Keratinocyte (primary cell): ENCODE measurements around the gene TSHZ2. TPM values are rescaled to one million over a fixed set of nuclear protein-coding genes. Genes with fewer than 3 reads are reported as not detected.

ENCODE experiments used
- DNase-seq: peaks from one replicate; pipeline ENCODE4 v3.0.0-alpha.2; 2011; ENCODE audit warnings: low read depth, missing footprints, low spot score
- FAIRE-seq: peaks from 2 replicates; lab custom pipeline; 2011; peaks lifted over from hg19 to GRCh38; lab: Jason Lieb, UNC
- H2AFZ ChIP-seq: 2 replicates; pipeline ENCODE4 v1.6.0; 2012; ENCODE audit warnings: low read length, control low read depth, inconsistent platforms; ENCODE audit not compliant: control insufficient read depth
- H3K27ac ChIP-seq: 2 replicates; pipeline ENCODE4 v1.5.1; 2011; ENCODE audit warnings: low read length; ENCODE audit not compliant: control insufficient read depth, insufficient read depth
- H3K27me3 ChIP-seq: 3 replicates; pipeline ENCODE4 v1.6.0; 2011; ENCODE audit warnings: low read length; ENCODE audit not compliant: control insufficient read depth, insufficient read depth; ENCODE audit errors: extremely low read depth
- H3K36me3 ChIP-seq, 2 experiments: 2 replicates in 1 of 2; 3 replicates in 1 of 2; pipeline ENCODE4 v1.5.1; 2011; ENCODE audit warnings: low read length in 2 of 2, mild to moderate bottlenecking in 1 of 2; ENCODE audit not compliant: control insufficient read depth in 2 of 2, insufficient read depth in 2 of 2; ENCODE audit errors: extremely low read depth in 1 of 2
- H3K4me1 ChIP-seq: 3 replicates; pipeline ENCODE4 v1.5.1; 2011; ENCODE audit warnings: low read length; ENCODE audit not compliant: control insufficient read depth, insufficient read depth; ENCODE audit errors: extremely low read depth
- H3K4me2 ChIP-seq: 3 replicates; pipeline ENCODE4 v1.6.0; 2011; ENCODE audit warnings: low read depth, low read length; ENCODE audit not compliant: control insufficient read depth, insufficient read depth; ENCODE audit errors: extremely low read depth
- H3K4me3 ChIP-seq, 3 experiments: fragments of 200-600 bp in 1 of 3; sonication (generic) in 1 of 3; 2 replicates in 2 of 3; 3 replicates in 1 of 3; pipeline ENCODE4 v1.5.1; 2011 to 2016; ENCODE audit warnings: low read length in 3 of 3, mild to moderate bottlenecking in 3 of 3, control low read depth in 2 of 3, inconsistent platforms in 1 of 3, low read depth in 1 of 3, mixed read lengths in 1 of 3, mixed run types in 1 of 3, moderate library complexity in 1 of 3; ENCODE audit not compliant: control insufficient read depth in 2 of 3, insufficient read depth in 2 of 3; ENCODE audit errors: extremely low read depth in 1 of 3
- H3K79me2 ChIP-seq: 2 replicates; pipeline ENCODE4 v1.6.0; 2012; ENCODE audit warnings: low read length; ENCODE audit not compliant: control insufficient read depth, insufficient read depth
- H3K9ac ChIP-seq: 3 replicates; pipeline ENCODE4 v1.6.0; 2011; ENCODE audit warnings: low read length; ENCODE audit not compliant: control insufficient read depth, insufficient read depth; ENCODE audit errors: extremely low read depth
- H3K9me1 ChIP-seq: 3 replicates; pipeline ENCODE4 v1.6.0; 2011; ENCODE audit warnings: low read length; ENCODE audit not compliant: control insufficient read depth, insufficient read depth; ENCODE audit errors: extremely low read depth
- H3K9me3 ChIP-seq: 2 replicates; pipeline ENCODE4 v1.5.1; 2012; ENCODE audit warnings: low read depth, low read length; ENCODE audit not compliant: control insufficient read depth
- H4K20me1 ChIP-seq: 3 replicates; pipeline ENCODE4 v1.6.0; 2011; ENCODE audit warnings: low read length; ENCODE audit not compliant: control insufficient read depth, insufficient read depth; ENCODE audit errors: extremely low read depth
- EZH2 ChIP-seq: IDR thresholded peaks from one replicate; pipeline ENCODE4 v1.6.1; 2012; ENCODE audit warnings: inconsistent platforms, mild to moderate bottlenecking, low read length, moderate library complexity
- dilution Hi-C: fragments of 300-500 bp; cut with MboI; formaldehyde crosslinking; loops from one replicate; pipeline ENCODE4 v1.7.0; 2020; ENCODE audit warnings: low sequenced_read_pairs; ENCODE audit not compliant: extremely low pct_ligation_motif_present
- polyA plus RNA-seq, 5 experiments: library from polyadenylated mRNA; depleted of rRNA in 3 of 5; stranded (reverse) in 3 of 5; stranded (forward) in 1 of 5; unstranded in 1 of 5; fragments of >200 nt; gene quantifications; 1 replicate in 1 of 5; 2 replicates in 3 of 5; 3 replicates in 1 of 5; pipeline versions ENCODE4 v1.2.1 to v1.2.3, GENCODE V29; 2011 to 2012; ENCODE audit warnings: missing spikeins in 2 of 5, low read depth in 1 of 5, low replicate concordance in 1 of 5
- TF ChIP-seq, protein P1 (sequence below), 3 experiments: IDR thresholded peaks in 1 of 3; conservative IDR thresholded peaks in 1 of 3; optimal IDR thresholded peaks in 1 of 3; 2 replicates in 2 of 3; 3 replicates in 1 of 3; pipeline versions ENCODE3 to v1.5.1; 2011; ENCODE audit warnings: low read length in 3 of 3, mild to moderate bottlenecking in 3 of 3, moderate library complexity in 2 of 3, control low read depth in 1 of 3, inconsistent platforms in 1 of 3; ENCODE audit not compliant: insufficient read depth in 2 of 3; ENCODE audit errors: extremely low read depth in 1 of 3

Gene TSHZ2
- polyA plus RNA-seq, 1 donor (not counting 4 experiments of a cell fraction or from before 2014, with no cell fraction given) = 1.1 TPM

GRCh38 chr20:53301869-53302268 is 329.7 kb downstream of the TSHZ2 start:
- Histone ChIP-seq H3K27me3 (no peaks in the 10 kb centered on the region), H3K79me2 (no peaks in the 10 kb centered on the region)

GRCh38 chr20:53302695-53303412 is 330.7 kb downstream of the TSHZ2 start:
- Histone ChIP-seq H3K36me3 (no peaks in the 10 kb centered on the region), H3K27ac (no peak overlapping the region), H2AFZ (no peak overlapping the region), H3K27me3 (no peaks in the 10 kb centered on the region), H4K20me1 (no peaks in the 10 kb centered on the region), H3K9me1 (no peaks in the 10 kb centered on the region), H3K9me3 (no peaks in the 10 kb centered on the region), H3K9ac (no peak overlapping the region), H3K4me1 (no peaks in the 10 kb centered on the region), H3K4me3 (no peak overlapping the region), H3K79me2 (no peaks in the 10 kb centered on the region), H3K4me2 (no peak overlapping the region)
- dilution Hi-C loops = no loop called here
- DNase-seq (no peak), FAIRE-seq (no peak)
- no peak for TF ChIP-seq EZH2
- TF ChIP-seq, protein P1, sequence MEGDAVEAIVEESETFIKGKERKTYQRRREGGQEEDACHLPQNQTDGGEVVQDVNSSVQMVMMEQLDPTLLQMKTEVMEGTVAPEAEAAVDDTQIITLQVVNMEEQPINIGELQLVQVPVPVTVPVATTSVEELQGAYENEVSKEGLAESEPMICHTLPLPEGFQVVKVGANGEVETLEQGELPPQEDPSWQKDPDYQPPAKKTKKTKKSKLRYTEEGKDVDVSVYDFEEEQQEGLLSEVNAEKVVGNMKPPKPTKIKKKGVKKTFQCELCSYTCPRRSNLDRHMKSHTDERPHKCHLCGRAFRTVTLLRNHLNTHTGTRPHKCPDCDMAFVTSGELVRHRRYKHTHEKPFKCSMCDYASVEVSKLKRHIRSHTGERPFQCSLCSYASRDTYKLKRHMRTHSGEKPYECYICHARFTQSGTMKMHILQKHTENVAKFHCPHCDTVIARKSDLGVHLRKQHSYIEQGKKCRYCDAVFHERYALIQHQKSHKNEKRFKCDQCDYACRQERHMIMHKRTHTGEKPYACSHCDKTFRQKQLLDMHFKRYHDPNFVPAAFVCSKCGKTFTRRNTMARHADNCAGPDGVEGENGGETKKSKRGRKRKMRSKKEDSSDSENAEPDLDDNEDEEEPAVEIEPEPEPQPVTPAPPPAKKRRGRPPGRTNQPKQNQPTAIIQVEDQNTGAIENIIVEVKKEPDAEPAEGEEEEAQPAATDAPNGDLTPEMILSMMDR (optimal IDR thresholded peaks at IDR 0.05 in 1 of 3, IDR thresholded peaks at IDR 0.05 in 1 of 3, conservative IDR thresholded peaks at IDR 0.05 in 1 of 3; ENCODE audit: extremely low read depth in 1 of 3, insufficient read depth in 2 of 3, low read length in 3 of 3) = no peak

More at GRCh38 chr20:53301869-53302268, 329.7 kb downstream of the TSHZ2 start:
- no peaks in the 10 kb centered on the region for H3K4me1 ChIP-seq
- no peak overlapping the region for H3K9ac ChIP-seq
- FAIRE-seq (no peak), DNase-seq (no peak)
- no peaks in the 10 kb centered on the region for H3K36me3 ChIP-seq
- no peak overlapping the region for H3K27ac ChIP-seq
- no peak overlapping the region for H3K4me2 ChIP-seq
- TF ChIP-seq EZH2 = no peak
- TF ChIP-seq, protein P1 (optimal IDR thresholded peaks at IDR 0.05 in 1 of 3, IDR thresholded peaks at IDR 0.05 in 1 of 3, conservative IDR thresholded peaks at IDR 0.05 in 1 of 3; ENCODE audit: extremely low read depth in 1 of 3, insufficient read depth in 2 of 3, low read length in 3 of 3) = no peak
- dilution Hi-C loops = no loop called here
- no peaks in the 10 kb centered on the region for H3K9me3 ChIP-seq
- H3K4me3 ChIP-seq = no peak overlapping the region
- H2AFZ ChIP-seq = no peak overlapping the region
- no peaks in the 10 kb centered on the region for H3K9me1 ChIP-seq
- no peaks in the 10 kb centered on the region for H4K20me1 ChIP-seq
